Stimulated activated CD8-positive, alpha-beta memory T cell treated with anti-CD3 and anti-CD28 coated beads, Interleukin-12 subunit alpha, Interleukin-12 subunit beta, amount 100 ng/mL, for 1 hour (primary cell): ENCODE measurements around the gene TRMU.

Source experiments
- DNase-seq: peaks from one replicate; pipeline ENCODE4 v3.0.0-alpha.2; 2020; ENCODE audit warnings: low read depth

TRMU gene

GRCh38 chr22:46369716-46370583, 34.4 kb downstream of the TRMU start:
- no peak for DNase-seq

GRCh38 chr22:46370584-46371291, 35.2 kb downstream of the TRMU start:
- peak; percentile 33 for DNase-seq

GRCh38 chr22:46371623-46372226, 36.2 kb downstream of the TRMU start:
- no peak for DNase-seq

GRCh38 chr22:46372686-46373085, 37.2 kb downstream of the TRMU start:
- DNase-seq = no peak

- DNase-seq = no peak
Measured at GRCh38 chr22:46373159-46373558, 37.6 kb downstream of the TRMU start.

- no peak for DNase-seq
Measured at GRCh38 chr22:46373921-46374662, 38.6 kb downstream of the TRMU start.

- DNase-seq = no peak
Measured at GRCh38 chr22:46374663-46375474, 39.4 kb downstream of the TRMU start.

- DNase-seq = no peak
Measured at GRCh38 chr22:46376111-46376510, 40.6 kb downstream of the TRMU start.

- no peak for DNase-seq
Measured at GRCh38 chr22:46376908-46377524, 41.5 kb downstream of the TRMU start.

GRCh38 chr22:46377525-46378425, 42.3 kb downstream of the TRMU start:
- no peak for DNase-seq

GRCh38 chr22:46378426-46379065, 43.0 kb downstream of the TRMU start:
- DNase-seq = no peak

GRCh38 chr22:46379066-46379930, 43.8 kb downstream of the TRMU start:
- DNase-seq = no peak

- no peak for DNase-seq
Measured at GRCh38 chr22:46380069-46380468, 44.6 kb downstream of the TRMU start.

GRCh38 chr22:46380581-46380980, 45.1 kb downstream of the TRMU start:
- DNase-seq = no peak

- DNase-seq = no peak
Measured at GRCh38 chr22:46381142-46381541, 45.6 kb downstream of the TRMU start.

GRCh38 chr22:46381731-46382130, 46.2 kb downstream of the TRMU start:
- no peak for DNase-seq

GRCh38 chr22:46382524-46382923, 47.0 kb downstream of the TRMU start:
- no peak for DNase-seq

- DNase-seq = no peak
Measured at GRCh38 chr22:46386312-46386711, 50.8 kb downstream of the TRMU start.
